GM12891 (cell line): ENCODE data around the gene STX16.

Experiments used
- DNase-seq: peaks from one replicate; pipeline ENCODE4 v3.0.0; 2011; ENCODE audit warnings: low spot score; ENCODE audit not compliant: insufficient read length
- FAIRE-seq: peaks from 2 replicates; lab custom pipeline; 2011; peaks lifted over from hg19 to GRCh38; lab: Jason Lieb, UNC
- PAX5 ChIP-seq: IDR thresholded peaks from 2 replicates; pipeline ENCODE4 v1.6.1; 2011; ENCODE audit warnings: low read length, moderate library complexity, mild to moderate bottlenecking; ENCODE audit not compliant: insufficient read depth, severe bottlenecking
- POLR2A ChIP-seq: IDR thresholded peaks from 2 replicates; pipeline ENCODE4 v1.6.1; 2011; ENCODE audit warnings: low read depth, low read length, control low read depth
- POLR2AphosphoS5 ChIP-seq: IDR thresholded peaks from 2 replicates; pipeline ENCODE4 v1.6.1; 2011; ENCODE audit warnings: low read depth, low read length, control low read depth
- POU2F2 ChIP-seq: IDR thresholded peaks from 2 replicates; pipeline ENCODE4 v1.6.1; 2011; ENCODE audit warnings: low read depth, mild to moderate bottlenecking, control low read depth, low read length, moderate library complexity
- SPI1 ChIP-seq: IDR thresholded peaks from 2 replicates; pipeline ENCODE4 v1.6.1; 2011; ENCODE audit warnings: low read depth, low read length, control low read depth
- TAF1 ChIP-seq: IDR thresholded peaks from 2 replicates; pipeline ENCODE4 v1.6.1; 2011; ENCODE audit warnings: low read depth, low read length, control low read depth

STX16 gene

DNA sequence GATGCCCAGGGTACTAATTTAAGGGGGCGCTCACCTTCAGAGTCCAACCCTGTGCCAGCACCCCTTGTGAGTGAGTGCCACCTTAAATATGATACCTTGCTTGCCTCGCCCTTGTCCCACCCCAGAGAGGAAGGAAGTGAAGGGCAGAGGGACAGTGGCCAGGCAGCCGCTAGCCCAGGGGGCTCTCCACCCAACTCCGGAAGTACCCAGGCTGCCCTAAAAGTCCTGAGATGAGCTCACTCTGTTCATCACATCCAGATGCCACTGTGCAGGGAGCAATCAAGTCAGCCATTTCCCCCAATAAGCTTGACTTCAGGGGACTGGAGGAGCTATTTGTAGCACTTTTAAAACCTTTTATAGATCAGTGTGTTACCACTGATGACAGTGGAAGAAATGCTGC lies 25.0 kb upstream of the STX16 start:
- FAIRE-seq, result no peak
- no peak for DNase-seq

DNA sequence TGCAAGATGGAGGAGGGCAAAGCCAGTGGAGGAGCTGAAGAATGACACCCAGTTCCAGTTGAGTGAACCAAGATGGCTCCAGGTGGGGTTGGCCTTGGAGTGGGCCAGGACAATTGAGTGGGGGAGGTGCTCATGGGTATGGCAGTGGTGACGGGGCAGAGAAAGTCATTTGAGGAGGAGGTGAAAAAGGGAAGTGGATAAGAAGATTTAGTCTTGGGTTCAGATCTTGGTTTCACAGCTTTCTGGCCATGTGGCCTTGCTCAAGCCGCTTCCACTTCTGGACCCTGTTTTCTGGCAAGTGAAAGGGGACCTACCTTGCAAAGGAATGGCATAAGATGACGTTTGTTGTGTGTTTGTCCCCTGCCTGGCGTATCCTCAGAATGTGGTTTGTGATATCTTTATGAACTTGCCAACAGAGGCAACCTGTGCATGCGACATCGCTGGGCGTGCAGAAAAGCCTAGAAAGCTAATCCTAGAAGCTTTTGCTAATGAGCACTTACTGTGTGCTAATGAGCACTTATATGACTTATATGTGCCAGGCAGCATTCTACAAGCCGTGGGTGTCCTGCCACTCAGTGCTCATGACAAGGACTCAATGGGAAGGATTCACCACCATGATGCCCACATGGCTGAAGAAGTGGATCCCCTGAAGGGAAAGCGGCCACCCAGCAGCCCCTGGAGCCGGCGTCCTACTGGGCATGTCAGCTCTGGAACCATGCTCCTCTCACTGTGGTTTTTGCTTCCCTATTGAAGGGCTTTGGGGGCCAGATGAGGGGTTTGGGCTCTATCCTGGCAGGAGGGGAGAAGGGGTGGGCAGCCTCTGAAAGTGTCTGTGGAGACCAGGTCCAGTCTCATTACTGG lies 23.6 kb upstream of the STX16 start:
- DNase-seq, result peak; percentile 44
- peak; percentile 5 for FAIRE-seq
- TF ChIP-seq PAX5, result no peak
- peak; percentile 91 for TF ChIP-seq SPI1

More for the DNA sequence above, 25.0 kb upstream of the STX16 start:
- TF ChIP-seq POLR2AphosphoS5 (no peak), SPI1 (no peak), TAF1 (no peak), POLR2A (no peak), PAX5 (no peak), POU2F2 (no peak)

DNA sequence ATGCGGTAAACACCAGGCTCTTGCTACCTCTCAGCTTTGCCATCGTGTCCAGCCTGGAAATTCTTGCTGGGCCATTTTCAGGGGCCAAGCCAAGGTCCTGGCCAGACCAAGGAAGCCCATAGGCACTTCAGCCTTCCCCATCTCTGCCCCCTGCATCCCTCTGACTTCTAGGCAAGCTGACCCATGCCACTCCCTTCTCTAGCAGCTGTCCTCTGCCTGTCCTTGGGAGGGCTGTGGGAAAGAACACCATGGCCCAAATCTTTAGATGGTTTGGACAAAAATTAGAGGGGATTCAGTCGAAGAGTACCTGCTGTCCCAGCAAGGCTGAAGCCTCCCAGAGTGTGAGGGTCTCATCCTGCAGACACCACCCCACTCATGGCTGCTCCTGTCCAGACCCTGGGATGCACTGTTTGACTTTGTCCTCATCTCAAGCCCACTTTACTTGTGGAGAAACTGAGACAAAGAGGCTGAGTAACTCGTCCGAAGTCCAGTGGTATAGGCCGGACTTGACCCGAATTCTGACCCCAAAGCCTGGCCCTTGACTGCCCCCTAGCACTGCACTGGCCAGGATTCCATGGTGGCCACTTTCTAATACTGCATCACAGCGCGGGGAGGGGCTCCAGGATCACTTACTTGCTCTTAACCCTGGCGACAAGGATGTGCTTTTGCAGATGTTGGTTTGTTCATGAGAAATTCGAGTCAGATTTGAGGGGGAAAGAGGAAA lies 22.4 kb upstream of the STX16 start:
- TF ChIP-seq POU2F2 (no peak), POLR2A (no peak), POLR2AphosphoS5 (no peak), SPI1 (no peak), PAX5 (no peak), TAF1 (no peak)
- no peak for DNase-seq
- FAIRE-seq, result no peak

DNA sequence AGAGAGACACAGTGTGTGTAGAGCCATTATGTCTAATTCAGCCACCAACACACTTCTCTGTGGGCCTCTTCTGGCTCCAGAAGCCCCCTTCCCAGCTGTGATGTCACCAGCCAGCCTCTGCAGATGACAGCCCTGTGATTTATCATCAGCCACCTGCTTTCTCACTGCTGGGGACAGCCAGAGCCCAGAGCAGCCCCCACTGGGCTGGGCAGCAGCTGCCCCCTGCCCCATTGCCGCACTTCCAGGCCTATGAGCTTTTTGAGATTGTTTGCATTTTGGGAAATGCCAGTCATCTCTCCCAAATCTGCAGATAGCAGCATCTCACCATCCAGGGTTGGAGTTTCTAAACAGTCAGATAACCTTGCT lies 21.9 kb upstream of the STX16 start:
- DNase-seq (no peak), FAIRE-seq (no peak)
- no peak for TF ChIP-seq POU2F2
- TF ChIP-seq POLR2AphosphoS5, result no peak
- no peak for TF ChIP-seq SPI1
- TF ChIP-seq TAF1, result no peak
- TF ChIP-seq POLR2A, result no peak
- no peak for TF ChIP-seq PAX5

DNA sequence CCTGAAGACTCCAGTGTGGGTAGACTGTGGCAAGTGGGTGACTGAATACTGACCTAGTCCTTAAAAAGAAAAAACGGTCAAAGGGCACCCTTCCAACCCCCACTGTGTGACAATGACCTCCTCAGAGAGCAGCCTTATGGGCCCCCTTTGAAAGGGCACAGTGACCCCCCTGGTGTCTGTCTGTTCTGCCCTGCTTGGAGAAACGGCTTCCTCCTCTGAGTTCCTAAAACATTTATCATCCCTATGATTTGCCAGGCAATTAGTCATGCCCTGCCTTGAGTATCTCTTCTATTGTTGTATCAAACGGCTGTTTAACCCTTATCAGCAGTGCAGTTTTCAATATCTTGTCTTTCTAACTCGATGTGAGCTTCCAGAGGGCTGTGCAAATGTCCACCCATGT lies 21.0 kb upstream of the STX16 start:
- FAIRE-seq (no peak), DNase-seq (no peak)
- TF ChIP-seq POLR2AphosphoS5 (no peak), TAF1 (no peak), POU2F2 (no peak), SPI1 (no peak), POLR2A (no peak), PAX5 (no peak)

DNA sequence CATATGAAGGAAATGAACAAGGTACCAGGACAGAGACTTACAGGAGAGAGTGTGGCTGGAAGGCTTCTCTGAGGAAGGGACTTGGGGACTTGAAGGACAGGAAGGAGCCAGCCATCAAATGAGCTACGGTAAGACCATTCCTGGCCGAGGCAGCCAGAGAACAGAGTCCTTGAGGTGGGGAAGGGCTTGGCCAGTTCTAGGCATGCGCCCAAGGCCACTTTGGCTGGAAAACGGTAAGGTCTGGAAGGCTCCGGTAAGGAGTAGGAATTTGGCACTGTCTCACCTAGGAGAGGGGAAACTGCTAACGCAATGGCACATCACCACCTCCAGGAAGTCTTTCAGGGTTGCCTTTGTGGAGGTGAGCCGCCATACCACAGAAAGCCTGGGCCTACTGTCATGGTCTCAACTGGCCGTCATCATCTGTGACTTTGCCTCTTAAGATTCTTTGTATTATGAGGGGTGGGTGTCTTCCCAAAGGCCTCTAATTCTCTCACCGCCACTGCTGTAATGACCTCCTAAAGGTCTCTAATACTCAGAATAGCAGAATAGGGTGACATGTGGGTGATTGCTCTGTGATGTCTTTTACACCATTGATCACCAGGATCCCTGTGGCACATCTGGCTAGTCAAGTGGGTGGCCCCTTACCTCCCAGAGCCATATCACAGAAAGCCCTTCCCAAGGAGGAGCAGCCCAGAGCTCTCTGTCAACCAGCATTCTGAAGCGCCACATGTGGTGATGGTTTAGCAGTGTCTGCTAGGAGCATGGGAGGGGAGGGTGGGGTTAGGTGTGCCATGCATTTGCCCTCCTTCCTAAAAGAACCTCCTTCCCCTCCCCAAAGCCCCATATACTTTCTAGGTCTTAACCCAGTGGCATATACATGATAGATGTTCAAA lies 17.7 kb upstream of the STX16 start:
- no peak for TF ChIP-seq POU2F2
- no peak for TF ChIP-seq POLR2AphosphoS5
- FAIRE-seq, result no peak
- no peak for DNase-seq

DNA sequence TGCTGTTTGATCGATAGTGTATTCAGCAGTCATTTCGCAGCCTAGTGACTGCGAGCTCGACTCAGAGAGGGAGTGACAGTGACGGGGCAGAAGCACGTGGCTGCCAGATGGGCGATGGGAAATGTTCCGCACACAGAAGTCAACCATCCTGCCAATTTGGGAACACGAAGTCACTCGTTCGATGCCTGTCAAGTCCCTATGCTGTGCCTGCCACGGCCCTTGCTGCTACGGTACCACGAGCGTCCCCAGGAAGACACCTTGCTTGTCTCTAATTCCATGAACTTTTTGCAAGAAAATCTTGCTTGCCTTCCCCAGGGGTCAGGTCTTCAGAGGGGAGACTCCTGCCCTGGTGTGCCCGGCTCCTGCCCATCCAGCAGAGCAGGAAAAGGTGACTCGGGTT lies 17.0 kb upstream of the STX16 start:
- DNase-seq, result no peak
- FAIRE-seq, result no peak
- TF ChIP-seq POLR2AphosphoS5 (no peak), SPI1 (no peak), POLR2A (no peak), POU2F2 (no peak)

DNA sequence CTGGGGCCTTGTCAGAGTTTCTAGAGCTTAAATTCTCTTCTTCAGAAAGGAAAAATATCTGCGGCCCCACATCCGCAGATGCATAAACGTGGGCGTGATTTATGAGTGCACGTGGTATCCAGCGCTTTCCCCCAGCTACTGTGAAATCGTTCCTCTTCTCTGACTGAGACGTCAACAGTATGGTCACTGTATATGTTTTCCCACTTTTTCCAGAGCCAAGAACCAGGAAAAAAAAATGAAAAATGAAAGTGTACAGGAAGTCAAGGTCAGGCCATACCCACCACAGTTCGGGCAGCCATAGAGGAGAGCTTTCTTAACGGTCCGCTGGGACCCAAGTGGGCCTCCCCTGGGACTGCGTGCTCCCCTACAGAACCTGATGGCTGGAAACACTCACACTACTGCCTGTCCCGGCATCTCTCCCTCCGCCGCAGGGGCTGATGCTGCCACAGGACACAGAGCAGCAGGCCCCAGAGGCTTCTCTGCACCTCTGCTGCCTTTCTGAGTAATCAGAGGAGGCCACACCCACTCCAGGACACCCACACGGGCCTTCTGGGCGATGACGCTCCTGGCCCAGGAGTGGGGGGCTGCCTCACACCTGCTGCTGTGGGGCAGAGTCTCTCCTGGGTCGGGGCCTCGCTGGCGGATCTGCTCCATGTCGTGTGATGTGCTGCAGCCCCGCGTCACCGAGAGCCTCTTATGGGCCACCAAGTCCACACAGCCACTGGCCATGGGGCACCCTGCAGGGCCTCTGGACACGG lies 16.4 kb upstream of the STX16 start:
- TF ChIP-seq POU2F2 (peak; percentile 87; the same call in 1 of the 2 replicates), SPI1 (no peak)
- DNase-seq (peak; percentile 44), FAIRE-seq (peak; percentile 56)

DNA sequence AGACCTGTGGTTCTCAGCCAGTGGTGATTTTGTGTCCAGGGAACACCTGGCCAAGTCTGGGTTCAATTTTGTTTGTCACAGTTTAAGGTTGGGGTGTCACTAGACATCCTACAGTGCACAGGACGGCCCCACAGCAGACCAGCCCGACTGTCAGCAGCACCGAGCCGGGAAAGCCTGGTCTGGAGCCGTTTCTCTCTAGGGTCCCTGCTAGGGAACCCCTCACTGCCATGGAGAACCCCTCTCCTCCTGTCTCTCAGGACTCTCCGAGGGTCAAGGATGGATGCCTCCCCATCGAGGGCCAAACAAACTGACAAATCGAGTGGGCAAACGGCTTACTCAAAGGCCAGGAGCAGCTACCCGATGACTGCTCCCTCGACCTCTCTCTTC lies 15.8 kb upstream of the STX16 start:
- FAIRE-seq, result no peak
- TF ChIP-seq SPI1, result no peak
- no peak for TF ChIP-seq POLR2A
- no peak for TF ChIP-seq POU2F2
- no peak for TF ChIP-seq POLR2AphosphoS5
- TF ChIP-seq PAX5, result no peak
- TF ChIP-seq TAF1, result no peak
- no peak for DNase-seq
